Stimulated activated CD8-positive, alpha-beta memory T cell treated with anti-CD3 and anti-CD28 coated beads, Interleukin-12 subunit alpha, Interleukin-12 subunit beta, amount 100 ng/mL, for 4 hours (primary cell): ENCODE results near the gene OR4D6.
"Not testable (repeated sequence)": the region's sequence is repeated elsewhere in the genome, so short reads cannot be mapped to it uniquely, and the experiment has no call there.

Source experiments
- DNase-seq: peaks from one replicate; pipeline ENCODE4 v3.0.0-alpha.2; 2020; ENCODE audit warnings: low read depth

OR4D6 gene

GRCh38 chr11:59456661-59457060 is at the start of gene OR4D6:
Gene OR4D6 (plus strand): TSS chr11:59456961. CDS start chr11:59456961, 0 bp downstream.
- no peak for DNase-seq

- DNase-seq = no peak
These were observed 43.1 kb upstream of the OR4D6 start for GRCh38 chr11:59413646-59414045.

- no peak for DNase-seq
These were observed 41.6 kb upstream of the OR4D6 start for GRCh38 chr11:59415111-59415510.

- no peak for DNase-seq
These were observed 40.1 kb upstream of the OR4D6 start for GRCh38 chr11:59416613-59417012.

GRCh38 chr11:59417023-59417422 is 39.7 kb upstream of the OR4D6 start:
- DNase-seq = no peak

- no peak for DNase-seq
These were observed 38.6 kb upstream of the OR4D6 start for GRCh38 chr11:59418156-59418555.

GRCh38 chr11:59423835-59424234 is 32.9 kb upstream of the OR4D6 start:
- no peak for DNase-seq

- no peak for DNase-seq
These were observed 31.6 kb upstream of the OR4D6 start for GRCh38 chr11:59425131-59425530.

- no peak for DNase-seq
These were observed 30.2 kb upstream of the OR4D6 start, which contains the start of gene OR5A2 for GRCh38 chr11:59426361-59427067. Gene OR5A2 (minus strand): TSS chr11:59426413. CDS start chr11:59422953, 3,460 bp downstream.

- no peak for DNase-seq
These were observed 29.7 kb upstream of the OR4D6 start for GRCh38 chr11:59427068-59427382.

- no peak for DNase-seq
These were observed 26.7 kb upstream of the OR4D6 start for GRCh38 chr11:59429924-59430516.

GRCh38 chr11:59436169-59436568 is 20.6 kb upstream of the OR4D6 start, which contains the start of gene OR5A1:
Gene OR5A1 (plus strand): TSS chr11:59436469. CDS start chr11:59443169, 6,700 bp downstream.
- DNase-seq = no peak

GRCh38 chr11:59437770-59438169 is 19.0 kb upstream of the OR4D6 start:
- DNase-seq = no peak

- not testable (repeated sequence) for DNase-seq
These were observed 11.1 kb upstream of the OR4D6 start for GRCh38 chr11:59445624-59446023.

- no peak for DNase-seq
These were observed 8.3 kb upstream of the OR4D6 start for GRCh38 chr11:59448484-59448883.

GRCh38 chr11:59459916-59460315 is 3.2 kb downstream of the OR4D6 start:
- no peak for DNase-seq

GRCh38 chr11:59463190-59463641 is 6.5 kb downstream of the OR4D6 start:
- no peak for DNase-seq

- DNase-seq = no peak
These were observed 16.3 kb downstream of the OR4D6 start, which contains the start of gene OR4D10 for GRCh38 chr11:59473015-59473414. Gene OR4D10 (plus strand): TSS chr11:59473315. CDS start chr11:59477430, 4,115 bp downstream.

- no peak for DNase-seq
These were observed 18.4 kb downstream of the OR4D6 start for GRCh38 chr11:59475176-59475575.

GRCh38 chr11:59479906-59480305 is 23.1 kb downstream of the OR4D6 start:
- DNase-seq = no peak

GRCh38 chr11:59480359-59480758 is 23.6 kb downstream of the OR4D6 start:
- DNase-seq = no peak

GRCh38 chr11:59501931-59502330 is 45.2 kb downstream of the OR4D6 start:
- DNase-seq = no peak

GRCh38 chr11:59503276-59503675 is 46.5 kb downstream of the OR4D6 start, which contains the start of gene OR4D11:
Gene OR4D11 (plus strand): TSS chr11:59503576. CDS start chr11:59503576, 0 bp downstream.
- no peak for DNase-seq
